Mucosa of rectum (tissue), 2 donors: ENCODE results near the gene GTF3C2.

ENCODE experiments used
- H3K27ac ChIP-seq, 2 donors: one replicate each; pipeline ENCODE4 v1.7.0; 2013; ENCODE audit warnings: inconsistent platforms in 2 of 2, low read depth in 2 of 2, low read length in 2 of 2
- H3K27me3 ChIP-seq, 2 donors: one replicate each; pipeline ENCODE4 v1.7.0; 2013; ENCODE audit warnings: low read length in 2 of 2; ENCODE audit not compliant: control insufficient read depth in 2 of 2, insufficient read depth in 2 of 2
- H3K36me3 ChIP-seq, 2 donors: one replicate each; pipeline ENCODE4 v1.7.0; 2013; ENCODE audit warnings: low read length in 2 of 2; ENCODE audit not compliant: control insufficient read depth in 2 of 2, insufficient read depth in 2 of 2
- H3K4me1 ChIP-seq, 2 donors: one replicate each; pipeline ENCODE4 v1.7.0; 2013; ENCODE audit warnings: low read length in 2 of 2, mild to moderate bottlenecking in 1 of 2; ENCODE audit not compliant: control insufficient read depth in 2 of 2, insufficient read depth in 2 of 2
- H3K4me3 ChIP-seq, 2 donors: one replicate each; pipeline ENCODE4 v1.7.0; 2013; ENCODE audit warnings: low read length in 2 of 2
- H3K9ac ChIP-seq, 2 donors: one replicate each; pipeline ENCODE4 v1.7.0; 2013; ENCODE audit warnings: low read length in 2 of 2, low read depth in 1 of 2, mild to moderate bottlenecking in 1 of 2
- H3K9me3 ChIP-seq, 2 donors: one replicate each; pipeline ENCODE4 v1.7.0; 2013; ENCODE audit warnings: low read length in 2 of 2; ENCODE audit not compliant: control insufficient read depth in 2 of 2
- donor health status: healthy.
- donor health status: Normal muscosa, but diverticular disease.

GTF3C2 gene

DNA sequence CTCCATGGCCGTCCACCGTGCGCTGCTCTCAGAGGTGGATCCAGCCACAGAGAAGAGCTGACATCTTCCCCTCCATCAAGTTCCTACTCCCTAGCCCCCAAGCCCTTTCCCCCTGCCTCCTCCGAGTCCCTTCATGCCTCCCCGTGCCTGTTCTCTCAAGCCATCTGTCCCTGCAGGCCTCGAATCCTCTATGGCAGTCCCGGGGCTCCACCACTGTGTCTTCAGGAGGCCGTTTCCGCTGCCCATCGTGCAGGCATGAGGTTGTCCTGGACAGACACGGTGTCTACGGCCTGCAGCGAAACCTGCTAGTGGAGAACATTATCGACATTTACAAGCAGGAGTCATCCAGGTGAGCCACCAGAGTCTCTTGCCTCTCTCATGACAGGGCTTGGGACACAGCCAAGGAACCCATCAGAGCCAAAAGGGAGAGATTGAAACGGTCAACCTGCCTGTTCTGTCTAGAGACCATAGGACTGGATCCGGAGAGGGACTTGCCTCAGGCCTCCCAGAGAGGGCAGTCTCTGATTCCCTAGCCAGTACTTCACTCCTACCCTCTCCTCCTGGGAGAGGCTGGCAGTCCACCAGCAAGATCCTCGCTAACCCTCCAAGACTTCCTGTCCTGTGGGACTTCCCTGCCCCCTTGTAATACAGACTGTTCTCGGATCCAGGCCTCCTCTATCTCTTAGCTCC lies 58.0 kb downstream of the GTF3C2 start:
- H3K4me3 ChIP-seq = no peak overlapping the region
- no peaks in the 10 kb centered on the region for H3K36me3 ChIP-seq
- H3K9me3 ChIP-seq = no peaks in the 10 kb centered on the region
- no peaks in the 10 kb centered on the region for H3K27me3 ChIP-seq
- no peaks in the 10 kb centered on the region for H3K4me1 ChIP-seq
- H3K27ac ChIP-seq = no peak overlapping the region
- H3K9ac ChIP-seq = no peak overlapping the region

GRCh38 chr2:27297195-27297594 lies 59.4 kb downstream of the GTF3C2 start:
- Histone ChIP-seq H3K4me3 (no peak overlapping the region), H3K27me3 (peaks cover 0 to 3% of the 10 kb centered on the region in 2 donors), H3K4me1 (no peaks in the 10 kb centered on the region), H3K9ac (no peak overlapping the region), H3K27ac (no peak overlapping the region), H3K36me3 (no peaks in the 10 kb centered on the region), H3K9me3 (no peaks in the 10 kb centered on the region)

DNA sequence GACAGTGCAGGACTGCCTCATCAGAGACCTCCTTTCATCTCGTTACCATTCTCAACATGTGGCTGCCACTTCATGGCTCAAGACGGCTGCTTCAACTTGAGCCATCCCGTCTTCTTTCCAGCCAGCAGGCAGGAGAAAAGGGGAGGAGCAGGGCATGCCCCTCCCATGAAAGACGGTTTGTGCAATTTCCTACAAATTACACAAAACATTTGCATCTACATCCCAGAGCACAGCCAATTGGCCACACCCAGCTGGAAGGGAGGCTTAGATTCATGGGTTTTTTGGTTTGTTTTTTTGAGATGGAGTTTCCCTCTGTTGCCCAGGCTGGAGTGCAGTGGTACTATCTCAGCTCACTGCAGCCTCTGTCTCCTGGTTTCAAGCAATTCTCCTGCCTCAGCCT lies 60.1 kb downstream of the GTF3C2 start:
- Histone ChIP-seq H3K36me3 (no peaks in the 10 kb centered on the region), H3K4me3 (no peak overlapping the region), H3K9me3 (no peaks in the 10 kb centered on the region), H3K9ac (no peak overlapping the region), H3K27me3 (peaks cover 0 to 6% of the 10 kb centered on the region in 2 donors), H3K4me1 (no peaks in the 10 kb centered on the region), H3K27ac (no peak overlapping the region)

GRCh38 chr2:27294928-27295327 lies 61.6 kb downstream of the GTF3C2 start:
- Histone ChIP-seq H3K9me3 (no peaks in the 10 kb centered on the region), H3K36me3 (no peaks in the 10 kb centered on the region), H3K4me1 (no peaks in the 10 kb centered on the region), H3K4me3 (no peak overlapping the region), H3K9ac (no peak overlapping the region), H3K27ac (no peak overlapping the region), H3K27me3 (peaks cover 0 to 6% of the 10 kb centered on the region in 2 donors)

- Histone ChIP-seq H3K27ac (no peak overlapping the region), H3K9ac (no peak overlapping the region), H3K27me3 (peaks cover 0 to 6% of the 10 kb centered on the region in 2 donors), H3K4me3 (no peak overlapping the region), H3K4me1 (no peaks in the 10 kb centered on the region), H3K36me3 (no peaks in the 10 kb centered on the region), H3K9me3 (no peaks in the 10 kb centered on the region)
Observed at GRCh38 chr2:27291865-27292264, 64.7 kb downstream of the GTF3C2 start.

DNA sequence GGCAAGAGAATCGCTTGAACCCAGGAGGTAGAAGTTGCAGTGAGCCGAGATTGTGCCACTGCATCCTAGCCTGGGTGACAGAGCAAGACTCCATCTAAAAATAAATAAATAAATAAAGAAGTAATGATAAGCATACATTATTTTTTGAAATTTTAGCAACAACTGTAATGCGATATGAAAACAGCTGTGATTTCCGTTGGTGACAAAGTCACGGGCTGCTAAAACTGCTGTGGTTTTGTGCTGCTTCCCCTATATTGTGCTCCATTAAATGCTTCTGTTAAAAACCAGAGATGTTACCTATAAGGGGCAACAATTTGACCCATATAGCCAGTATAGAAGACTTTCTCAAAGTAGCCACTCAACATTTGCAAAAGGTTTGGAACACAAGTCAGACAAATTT lies 66.0 kb downstream of the GTF3C2 start:
- H3K4me1 ChIP-seq = no peaks in the 10 kb centered on the region
- H3K9ac ChIP-seq = no peak overlapping the region
- peaks cover 0 to 6% of the 10 kb centered on the region in 2 donors for H3K27me3 ChIP-seq
- no peaks in the 10 kb centered on the region for H3K36me3 ChIP-seq
- no peak overlapping the region for H3K4me3 ChIP-seq
- no peak overlapping the region for H3K27ac ChIP-seq
- no peaks in the 10 kb centered on the region for H3K9me3 ChIP-seq

DNA sequence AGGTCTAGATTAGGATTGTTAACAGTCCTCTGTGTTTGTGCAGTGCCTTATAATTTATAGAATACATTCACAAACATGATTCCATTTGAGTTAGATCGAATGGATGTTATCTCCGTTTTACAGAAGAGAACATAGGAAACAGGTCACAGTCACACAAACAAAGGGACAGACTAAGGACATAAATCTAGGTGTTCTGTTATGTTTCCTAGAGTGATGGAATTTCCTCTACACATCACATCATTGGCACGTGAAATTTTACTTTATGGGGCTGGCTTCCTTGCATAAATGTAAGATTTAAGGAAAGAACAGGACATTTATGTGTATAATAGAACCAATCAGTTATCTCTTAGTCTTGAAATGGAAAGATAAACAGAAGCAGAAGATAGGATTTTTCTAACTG lies 68.0 kb downstream of the GTF3C2 start:
- H3K27ac ChIP-seq = no peak overlapping the region
- H3K36me3 ChIP-seq = no peaks in the 10 kb centered on the region
- peaks cover 6 to 9% of the 10 kb centered on the region in 2 donors for H3K27me3 ChIP-seq
- no peak overlapping the region for H3K9ac ChIP-seq
- H3K4me1 ChIP-seq = no peaks in the 10 kb centered on the region
- H3K9me3 ChIP-seq = no peaks in the 10 kb centered on the region
- no peak overlapping the region for H3K4me3 ChIP-seq

DNA sequence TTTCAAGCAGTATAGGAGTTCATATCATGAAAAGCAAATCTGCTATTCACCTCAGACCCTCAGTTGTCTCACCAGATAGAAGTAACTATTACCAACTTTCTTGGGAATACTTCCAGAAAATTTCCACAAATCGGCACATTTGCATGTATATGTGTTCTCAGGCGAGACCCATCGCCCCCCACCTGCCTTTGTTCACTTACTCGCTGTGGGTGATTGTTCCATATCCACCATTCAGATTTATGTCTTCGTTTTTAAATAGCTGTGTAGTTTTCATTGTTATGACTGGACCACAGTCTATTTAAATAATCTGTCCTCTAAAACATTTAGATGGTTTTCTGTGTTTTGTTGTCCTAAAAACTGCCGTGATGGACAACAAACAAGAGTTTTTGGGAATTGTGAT lies 71.1 kb downstream of the GTF3C2 start:
- Histone ChIP-seq H3K4me1 (no peaks in the 10 kb centered on the region), H3K9me3 (no peaks in the 10 kb centered on the region), H3K27ac (no peak overlapping the region), H3K4me3 (no peak overlapping the region), H3K27me3 (peaks cover 6 to 8% of the 10 kb centered on the region in 2 donors), H3K36me3 (no peaks in the 10 kb centered on the region), H3K9ac (no peak overlapping the region)

DNA sequence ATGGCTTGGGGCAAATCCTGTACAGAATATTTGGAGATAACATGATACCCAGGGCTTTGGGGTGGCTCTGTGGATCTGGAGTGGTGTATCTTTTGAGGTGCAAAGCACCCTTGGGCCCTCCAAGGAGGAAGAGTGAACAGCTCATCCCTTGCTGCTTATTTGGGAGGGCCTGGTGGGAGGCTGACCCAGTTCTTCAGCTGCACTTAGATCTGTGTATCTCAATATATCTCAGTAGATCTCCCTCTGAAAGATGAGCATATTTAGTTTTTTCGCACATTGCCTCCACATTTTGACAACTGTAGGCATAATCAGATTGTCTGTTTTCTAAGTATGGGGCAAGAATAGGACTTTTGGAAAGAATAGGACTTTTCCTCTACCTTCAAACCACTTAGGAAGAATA lies 71.6 kb downstream of the GTF3C2 start:
- H3K9me3 ChIP-seq = no peaks in the 10 kb centered on the region
- H3K9ac ChIP-seq = no peak overlapping the region
- H3K4me1 ChIP-seq = no peaks in the 10 kb centered on the region
- H3K27me3 ChIP-seq = peaks cover 6 to 8% of the 10 kb centered on the region in 2 donors
- H3K4me3 ChIP-seq = no peak overlapping the region
- H3K36me3 ChIP-seq = no peaks in the 10 kb centered on the region
- H3K27ac ChIP-seq = no peak overlapping the region

GRCh38 chr2:27282892-27283291 lies 73.7 kb downstream of the GTF3C2 start:
- H3K9me3 ChIP-seq = no peaks in the 10 kb centered on the region
- H3K27me3 ChIP-seq = peaks cover 6 to 10% of the 10 kb centered on the region in 2 donors
- no peaks in the 10 kb centered on the region for H3K36me3 ChIP-seq
- no peak overlapping the region for H3K4me3 ChIP-seq
- no peaks in the 10 kb centered on the region for H3K4me1 ChIP-seq
- H3K27ac ChIP-seq = no peak overlapping the region
- H3K9ac ChIP-seq = no peak overlapping the region
